Measurements from ENCODE around the gene HM13. TPM values are rescaled to one million over a fixed set of nuclear protein-coding genes. Genes with fewer than 3 reads are reported as not detected.
"Not testable (repeated sequence)": the region's sequence is repeated elsewhere in the genome, so short reads cannot be mapped to it uniquely, and the experiment has no call there.

The HM13 gene
- polyA plus RNA-seq, 4 donors, result 53.9 to 202 (median 91.8) TPM

DNA sequence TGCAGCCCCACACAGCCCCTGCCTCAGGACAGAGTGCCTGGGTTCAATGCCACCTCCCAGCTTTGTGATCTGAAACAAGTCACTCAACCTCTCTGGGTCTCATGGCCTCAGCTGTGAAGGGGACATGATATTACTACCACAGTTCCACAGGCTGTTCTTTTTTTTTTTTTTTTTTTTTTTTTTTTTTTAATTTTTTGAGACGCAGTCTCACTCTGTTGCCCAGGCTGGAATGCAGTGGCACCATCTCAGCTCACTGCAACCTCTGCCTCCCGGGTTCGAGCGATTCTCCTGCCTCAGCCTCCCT is 82.1 kb downstream of the HM13 start:
- H3K27me3 ChIP-seq (ENCODE audit: control insufficient read depth in 3 of 3, insufficient read depth in 3 of 3, low read length in 3 of 3); H3K9me3 ChIP-seq (ENCODE audit: control insufficient read depth in 2 of 2, insufficient read depth in 1 of 2, low read depth in 1 of 2, low read length in 1 of 2); H3K4me3 ChIP-seq (ENCODE audit: low read depth in 1 of 3, low read length in 3 of 3); DNase-seq; H3K36me3 ChIP-seq (ENCODE audit: control insufficient read depth in 3 of 3, insufficient read depth in 2 of 3, low read depth in 1 of 3, low read length in 3 of 3); FAIRE-seq: not testable (repeated sequence)
- Histone ChIP-seq H3K27ac (ENCODE audit: low read depth in 1 of 3, low read length in 2 of 3) (peak overlapping the region; percentile 82 to 92 (median 89)), H3K4me1 (ENCODE audit: control insufficient read depth in 3 of 3, insufficient read depth in 2 of 3, low read depth in 1 of 3, low read length in 2 of 3) (peaks cover 0 to 37% (median 8%) of the 10 kb centered on the region in 3 donors)
- WGBS, 3 donors, result 70 to 81% (median 80%) methylated on average over 4 of the region's 4 CpGs

- 46 to 68% (median 55%) methylated on average over 4 of the region's 4 CpGs for WGBS, 3 donors
- H3K9me3 ChIP-seq (ENCODE audit: control insufficient read depth in 2 of 2, insufficient read depth in 1 of 2, low read depth in 1 of 2, low read length in 1 of 2), result no peaks in the 10 kb centered on the region
- DNase-seq (peak in 1 of 2 donors; percentile 31), FAIRE-seq (no peak)
- no peaks in the 10 kb centered on the region for H3K27me3 ChIP-seq (ENCODE audit: control insufficient read depth in 3 of 3, insufficient read depth in 3 of 3, low read length in 3 of 3)
- peak overlapping the region; percentile 82 to 92 (median 89) for H3K27ac ChIP-seq (ENCODE audit: low read depth in 1 of 3, low read length in 2 of 3)
- no peak overlapping the region for H3K4me3 ChIP-seq (ENCODE audit: low read depth in 1 of 3, low read length in 3 of 3)
- no peaks in the 10 kb centered on the region for H3K36me3 ChIP-seq (ENCODE audit: control insufficient read depth in 3 of 3, insufficient read depth in 2 of 3, low read depth in 1 of 3, low read length in 3 of 3)
- H3K4me1 ChIP-seq (ENCODE audit: control insufficient read depth in 3 of 3, insufficient read depth in 2 of 3, low read depth in 1 of 3, low read length in 2 of 3), result peaks cover 0 to 37% (median 8%) of the 10 kb centered on the region in 3 donors
Observed at GRCh38 chr20:31596831-31597480, 82.7 kb downstream of the HM13 start.

DNA sequence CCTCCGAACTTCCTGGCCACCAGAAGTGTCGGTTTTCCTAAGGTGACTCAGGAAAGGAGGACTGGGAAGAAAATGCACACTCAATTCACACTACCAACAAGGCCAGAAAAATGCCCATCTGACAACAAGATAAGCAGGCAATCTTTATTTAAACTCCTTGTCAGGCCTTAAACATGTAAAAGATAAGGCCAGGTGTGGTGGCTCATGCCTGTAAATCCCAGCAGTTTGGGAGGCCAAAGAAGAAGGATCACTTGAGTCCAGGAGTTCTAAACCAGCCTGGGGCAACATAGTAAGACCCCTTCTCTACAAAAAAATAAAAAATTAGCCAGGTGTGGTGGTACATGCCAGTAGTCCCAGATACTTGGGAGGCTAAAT is 83.2 kb downstream of the HM13 start:
- DNase-seq, result no peak
- no peaks in the 10 kb centered on the region for H3K36me3 ChIP-seq (ENCODE audit: control insufficient read depth in 3 of 3, insufficient read depth in 2 of 3, low read depth in 1 of 3, low read length in 3 of 3)
- peaks cover 0 to 37% (median 8%) of the 10 kb centered on the region in 3 donors for H3K4me1 ChIP-seq (ENCODE audit: control insufficient read depth in 3 of 3, insufficient read depth in 2 of 3, low read depth in 1 of 3, low read length in 2 of 3)
- peak overlapping the region in 2 of 3 donors; percentile 82 to 89 for H3K27ac ChIP-seq (ENCODE audit: low read depth in 1 of 3, low read length in 2 of 3)
- no peaks in the 10 kb centered on the region for H3K9me3 ChIP-seq (ENCODE audit: control insufficient read depth in 2 of 2, insufficient read depth in 1 of 2, low read depth in 1 of 2, low read length in 1 of 2)
- H3K27me3 ChIP-seq (ENCODE audit: control insufficient read depth in 3 of 3, insufficient read depth in 3 of 3, low read length in 3 of 3), result no peaks in the 10 kb centered on the region
- FAIRE-seq, result no peak
- no peak overlapping the region for H3K4me3 ChIP-seq (ENCODE audit: low read depth in 1 of 3, low read length in 3 of 3)
- WGBS, 3 donors, result 79 to 89% (median 85%) methylated on average over 2 of the region's 2 CpGs

DNA sequence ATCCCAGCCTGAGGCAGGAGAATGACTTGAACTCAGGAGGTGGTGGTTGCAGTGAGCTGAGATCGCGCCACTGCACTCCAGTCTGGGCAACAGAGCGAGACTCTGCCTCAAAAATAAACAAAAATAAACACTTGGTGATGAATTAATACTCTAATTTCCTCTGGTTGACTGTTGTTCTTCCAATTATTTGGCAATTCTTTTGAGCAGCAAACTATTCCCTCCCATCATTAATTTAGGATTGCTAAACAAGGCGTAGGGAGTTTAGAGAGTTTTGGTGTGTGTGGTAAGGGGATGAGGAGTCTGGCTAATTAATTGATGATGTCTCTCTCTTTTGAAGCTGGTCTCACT is 88.2 kb downstream of the HM13 start:
- peaks cover 0 to 15% (median 0%) of the 10 kb centered on the region in 3 donors for H3K36me3 ChIP-seq (ENCODE audit: control insufficient read depth in 3 of 3, insufficient read depth in 2 of 3, low read depth in 1 of 3, low read length in 3 of 3)
- H3K9me3 ChIP-seq (ENCODE audit: control insufficient read depth in 2 of 2, insufficient read depth in 1 of 2, low read depth in 1 of 2, low read length in 1 of 2), result no peaks in the 10 kb centered on the region
- WGBS, 3 donors, result 56 to 82% (median 74%) methylated on average over 4 of the region's 4 CpGs
- no peak overlapping the region for H3K4me3 ChIP-seq (ENCODE audit: low read depth in 1 of 3, low read length in 3 of 3)
- DNase-seq (no peak), FAIRE-seq (no peak)
- peak overlapping the region in 2 of 3 donors; percentile 31 to 78 for H3K27ac ChIP-seq (ENCODE audit: low read depth in 1 of 3, low read length in 2 of 3)
- peaks cover 0 to 16% (median 0%) of the 10 kb centered on the region in 3 donors for H3K4me1 ChIP-seq (ENCODE audit: control insufficient read depth in 3 of 3, insufficient read depth in 2 of 3, low read depth in 1 of 3, low read length in 2 of 3)
- no peaks in the 10 kb centered on the region for H3K27me3 ChIP-seq (ENCODE audit: control insufficient read depth in 3 of 3, insufficient read depth in 3 of 3, low read length in 3 of 3)

- Histone ChIP-seq H3K36me3 (ENCODE audit: control insufficient read depth in 3 of 3, insufficient read depth in 2 of 3, low read depth in 1 of 3, low read length in 3 of 3) (peaks cover 0 to 15% (median 0%) of the 10 kb centered on the region in 3 donors), H3K4me3 (ENCODE audit: low read depth in 1 of 3, low read length in 3 of 3) (no peak overlapping the region), H3K9me3 (ENCODE audit: control insufficient read depth in 2 of 2, insufficient read depth in 1 of 2, low read depth in 1 of 2, low read length in 1 of 2) (no peaks in the 10 kb centered on the region), H3K4me1 (ENCODE audit: control insufficient read depth in 3 of 3, insufficient read depth in 2 of 3, low read depth in 1 of 3, low read length in 2 of 3) (peaks cover 0 to 21% (median 0%) of the 10 kb centered on the region in 3 donors), H3K27me3 (ENCODE audit: control insufficient read depth in 3 of 3, insufficient read depth in 3 of 3, low read length in 3 of 3) (no peaks in the 10 kb centered on the region), H3K27ac (ENCODE audit: low read depth in 1 of 3, low read length in 2 of 3) (peak overlapping the region; percentile 31 to 78 (median 41))
- WGBS, 3 donors, result 39 to 50% (median 42%) methylated on average over 17 of the region's 17 CpGs
- DNase-seq, result peak; percentile 54 to 63
- no peak for FAIRE-seq
Observed at GRCh38 chr20:31602779-31603441, 88.7 kb downstream of the HM13 start.

- no peaks in the 10 kb centered on the region for H3K27me3 ChIP-seq (ENCODE audit: control insufficient read depth in 3 of 3, insufficient read depth in 3 of 3, low read length in 3 of 3)
- peaks cover 0 to 29% (median 0%) of the 10 kb centered on the region in 3 donors for H3K4me1 ChIP-seq (ENCODE audit: control insufficient read depth in 3 of 3, insufficient read depth in 2 of 3, low read depth in 1 of 3, low read length in 2 of 3)
- DNase-seq (peak; percentile 98 to 100), FAIRE-seq (no peak)
- H3K36me3 ChIP-seq (ENCODE audit: control insufficient read depth in 3 of 3, insufficient read depth in 2 of 3, low read depth in 1 of 3, low read length in 3 of 3), result peaks cover 0 to 15% (median 0%) of the 10 kb centered on the region in 3 donors
- H3K27ac ChIP-seq (ENCODE audit: low read depth in 1 of 3, low read length in 2 of 3), result peak overlapping the region; percentile 83 to 96 (median 94)
- 8 to 10% (median 10%) methylated on average over 35 to 43 of the region's 43 CpGs for WGBS, 3 donors
- no peaks in the 10 kb centered on the region for H3K9me3 ChIP-seq (ENCODE audit: control insufficient read depth in 2 of 2, insufficient read depth in 1 of 2, low read depth in 1 of 2, low read length in 1 of 2)
- H3K4me3 ChIP-seq (ENCODE audit: low read depth in 1 of 3, low read length in 3 of 3), result peak overlapping the region; percentile 29 to 97 (median 92)
Observed at GRCh38 chr20:31603822-31604566, 89.8 kb downstream of the HM13 start.

- peak overlapping the region; percentile 29 to 97 (median 92) for H3K4me3 ChIP-seq (ENCODE audit: low read depth in 1 of 3, low read length in 3 of 3)
- no peak for DNase-seq
- FAIRE-seq, result no peak
- no peaks in the 10 kb centered on the region for H3K9me3 ChIP-seq (ENCODE audit: control insufficient read depth in 2 of 2, insufficient read depth in 1 of 2, low read depth in 1 of 2, low read length in 1 of 2)
- H3K27ac ChIP-seq (ENCODE audit: low read depth in 1 of 3, low read length in 2 of 3), result peak overlapping the region; percentile 83 to 96 (median 94)
- 1 to 2% (median 2%) methylated on average over 14 of the region's 14 CpGs for WGBS, 3 donors
- peaks cover 0 to 35% (median 0%) of the 10 kb centered on the region in 3 donors for H3K4me1 ChIP-seq (ENCODE audit: control insufficient read depth in 3 of 3, insufficient read depth in 2 of 3, low read depth in 1 of 3, low read length in 2 of 3)
- H3K36me3 ChIP-seq (ENCODE audit: control insufficient read depth in 3 of 3, insufficient read depth in 2 of 3, low read depth in 1 of 3, low read length in 3 of 3), result peaks cover 0 to 15% (median 0%) of the 10 kb centered on the region in 3 donors
- no peaks in the 10 kb centered on the region for H3K27me3 ChIP-seq (ENCODE audit: control insufficient read depth in 3 of 3, insufficient read depth in 3 of 3, low read length in 3 of 3)
Observed at GRCh38 chr20:31604567-31605030, 90.4 kb downstream of the HM13 start.
